ENCODE measurements around the gene HOXD10. TPM values are rescaled to one million over a fixed set of nuclear protein-coding genes. Genes with fewer than 3 reads are reported as not detected.

Gene HOXD10
- polyA plus RNA-seq, 5 donors = 0.06 to 0.75 (median 0.14) TPM; not detected in 1

DNA sequence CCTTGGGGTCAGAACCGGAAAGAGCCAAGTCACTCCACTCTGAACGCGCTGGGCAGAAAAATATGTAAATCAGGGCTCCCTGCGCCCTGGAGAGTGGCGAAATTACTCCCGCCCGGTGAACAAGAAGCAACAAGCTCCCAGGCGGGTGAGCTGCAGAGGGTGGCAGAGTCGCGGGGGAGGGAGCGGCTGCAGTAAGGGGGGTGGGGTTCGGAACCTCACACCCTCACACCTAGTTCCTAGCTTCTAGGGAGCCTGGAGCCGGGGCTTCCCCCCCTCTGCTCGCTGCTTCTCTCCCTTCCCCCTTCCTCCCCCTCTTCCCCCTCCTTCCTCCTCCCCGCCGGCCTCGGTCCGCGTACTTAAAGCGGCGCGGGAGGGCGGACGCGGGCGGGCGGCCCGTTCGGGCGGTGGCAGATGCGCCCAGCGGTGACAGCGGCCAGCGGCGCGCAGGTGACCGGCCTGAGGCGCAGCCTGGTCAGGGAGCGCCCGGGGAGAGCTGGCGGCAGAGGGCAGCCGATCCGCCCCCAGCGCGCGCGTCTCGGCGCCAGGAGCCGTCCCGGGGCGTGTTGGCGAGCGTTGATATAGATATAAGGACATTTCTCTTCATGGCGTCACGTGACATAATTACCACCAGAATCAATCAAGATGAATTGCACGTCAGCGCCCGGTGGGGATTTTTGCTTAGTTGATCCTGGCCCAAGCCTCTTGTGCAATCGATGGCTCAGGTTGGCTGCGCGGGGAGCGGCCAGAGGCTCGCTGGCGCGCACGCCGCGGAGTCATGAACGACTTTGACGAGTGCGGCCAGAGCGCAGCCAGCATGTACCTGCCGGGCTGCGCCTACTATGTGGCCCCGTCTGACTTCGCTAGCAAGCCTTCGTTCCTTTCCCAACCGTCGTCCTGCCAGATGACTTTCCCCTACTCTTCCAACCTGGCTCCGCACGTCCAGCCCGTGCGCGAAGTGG, 9.7 kb upstream of the HOXD10 start, which contains the start of gene HOXD11:
Gene HOXD11 (plus strand): TSS at position 700 of the 959 bp plus-strand sequence. CDS start 76 bp downstream, at position 776.
- DNase-seq = no peak

- DNase-seq = no peak
Observed at GRCh38 chr2:176107731-176108181, 8.8 kb upstream of the HOXD10 start.

- DNase-seq = no peak
Observed at GRCh38 chr2:176109192-176109901, 7.2 kb upstream of the HOXD10 start.

GRCh38 chr2:176109946-176110345, 6.6 kb upstream of the HOXD10 start:
- DNase-seq = no peak

- DNase-seq = no peak
Observed at GRCh38 chr2:176110415-176111308, 5.9 kb upstream of the HOXD10 start.

- DNase-seq = peak in 1 of 2 donors; percentile 51
Observed at GRCh38 chr2:176111309-176111663, 5.3 kb upstream of the HOXD10 start.

- DNase-seq = no peak
Observed at GRCh38 chr2:176111846-176112374, 4.7 kb upstream of the HOXD10 start.

DNA sequence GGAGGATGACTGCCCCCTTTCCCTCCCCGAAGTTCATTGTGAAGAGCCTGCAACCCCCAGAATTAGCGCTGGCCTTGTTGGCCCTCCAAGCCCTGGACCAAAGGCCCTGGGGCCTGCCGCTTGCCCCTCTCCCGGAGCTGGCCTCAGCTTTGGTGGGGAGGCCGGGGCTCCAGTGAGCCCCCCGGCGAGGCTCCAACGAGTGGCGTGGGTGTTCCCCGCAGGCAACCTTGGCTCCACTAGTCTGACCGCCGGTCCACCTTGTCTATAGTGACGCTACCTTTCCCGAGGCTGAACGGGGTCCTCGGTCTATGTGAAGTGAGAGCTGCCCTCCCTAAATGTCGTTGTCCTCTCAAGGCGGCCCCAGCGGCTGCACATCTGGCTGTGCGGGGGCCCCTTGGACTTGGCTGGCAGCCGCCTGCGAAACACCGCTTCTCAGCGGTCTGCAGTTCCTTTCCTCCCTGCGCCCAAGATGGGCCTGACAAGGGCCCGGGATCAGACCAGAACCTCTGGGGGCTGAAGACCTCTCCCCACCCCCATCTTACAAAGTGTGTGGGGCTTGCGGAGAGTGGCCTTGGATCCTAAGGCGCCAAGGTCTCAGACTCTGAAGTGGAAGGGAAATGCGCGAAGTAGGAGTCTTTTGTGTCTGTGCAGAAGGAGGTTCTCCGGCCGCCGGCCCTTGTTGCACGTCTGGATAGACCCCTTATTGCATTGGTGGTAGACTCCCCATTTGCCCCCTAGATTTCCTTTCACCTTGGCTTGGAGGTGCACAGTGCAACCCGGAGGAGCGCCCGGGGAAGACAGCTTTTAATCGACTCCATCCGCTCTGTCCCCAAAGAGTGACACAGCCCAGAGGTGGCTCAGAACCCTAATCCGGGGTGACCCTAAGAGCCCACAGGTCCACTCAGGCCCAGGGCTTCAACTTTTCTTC, 3.9 kb upstream of the HOXD10 start:
- DNase-seq = no peak

- no peak for DNase-seq
Observed at GRCh38 chr2:176114120-176114929, 2.3 kb upstream of the HOXD10 start.

GRCh38 chr2:176114930-176115625, 1.5 kb upstream of the HOXD10 start:
- DNase-seq = no peak

DNA sequence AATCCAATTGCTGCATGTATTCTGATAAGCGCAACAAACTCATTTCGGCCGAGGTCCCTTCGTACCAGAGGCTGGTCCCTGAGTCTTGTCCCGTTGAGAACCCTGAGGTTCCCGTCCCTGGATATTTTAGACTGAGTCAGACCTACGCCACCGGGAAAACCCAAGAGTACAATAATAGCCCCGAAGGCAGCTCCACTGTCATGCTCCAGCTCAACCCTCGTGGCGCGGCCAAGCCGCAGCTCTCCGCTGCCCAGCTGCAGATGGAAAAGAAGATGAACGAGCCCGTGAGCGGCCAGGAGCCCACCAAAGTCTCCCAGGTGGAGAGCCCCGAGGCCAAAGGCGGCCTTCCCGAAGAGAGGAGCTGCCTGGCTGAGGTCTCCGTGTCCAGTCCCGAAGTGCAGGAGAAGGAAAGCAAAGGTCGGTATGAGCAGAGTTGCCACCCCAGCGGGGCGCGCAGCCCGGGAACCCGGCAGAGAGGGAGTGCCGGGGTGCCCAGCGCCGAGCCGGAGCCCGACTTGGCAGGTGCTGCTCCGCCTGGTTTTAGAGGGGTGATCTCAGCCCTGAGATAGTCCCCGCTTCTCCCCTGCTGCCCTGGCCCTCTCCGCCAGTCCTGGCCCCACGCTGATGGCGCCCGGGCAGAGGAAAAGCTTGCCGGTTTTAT, 714 bp downstream of the HOXD10 start:
- DNase-seq = no peak

- no peak for DNase-seq
Observed at GRCh38 chr2:176117823-176118371, 1.3 kb downstream of the HOXD10 start.

DNA sequence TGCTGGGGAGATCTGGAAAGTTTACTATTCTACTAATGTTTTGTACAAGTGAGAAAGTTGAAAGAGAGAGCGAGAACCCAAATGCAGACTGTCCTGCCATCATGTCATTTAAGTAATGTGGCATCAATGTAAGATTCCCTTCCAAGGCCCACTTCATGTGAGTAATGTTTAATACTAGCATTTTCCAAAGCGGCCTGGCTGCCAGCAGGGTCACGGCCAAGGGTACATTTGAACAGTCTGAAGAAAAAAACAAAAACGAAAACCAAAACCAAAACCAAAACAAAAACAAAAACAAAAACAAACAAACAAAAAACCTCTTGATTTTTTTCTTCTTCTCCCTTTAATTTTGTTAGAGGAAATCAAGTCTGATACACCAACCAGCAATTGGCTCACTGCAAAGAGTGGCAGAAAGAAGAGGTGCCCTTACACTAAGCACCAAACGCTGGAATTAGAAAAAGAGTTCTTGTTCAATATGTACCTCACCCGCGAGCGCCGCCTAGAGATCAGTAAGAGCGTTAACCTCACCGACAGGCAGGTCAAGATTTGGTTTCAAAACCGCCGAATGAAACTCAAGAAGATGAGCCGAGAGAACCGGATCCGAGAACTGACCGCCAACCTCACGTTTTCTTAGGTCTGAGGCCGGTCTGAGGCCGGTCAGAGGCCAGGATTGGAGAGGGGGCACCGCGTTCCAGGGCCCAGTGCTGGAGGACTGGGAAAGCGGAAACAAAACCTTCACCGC, 2.2 kb downstream of the HOXD10 start:
- DNase-seq = no peak

- DNase-seq = no peak
Observed at GRCh38 chr2:176120364-176121189, 4.0 kb downstream of the HOXD10 start.

- DNase-seq = no peak
Observed at GRCh38 chr2:176121190-176122051, 4.8 kb downstream of the HOXD10 start.

Measured in right lung (tissue), 5 donors.